ENCODE data around the gene PRR13. TPM values are rescaled to one million over a fixed set of nuclear protein-coding genes. Genes with fewer than 3 reads are reported as not detected.
"Not testable (repeated sequence)": the region's sequence is repeated elsewhere in the genome, so short reads cannot be mapped to it uniquely, and the experiment has no call there.

The PRR13 gene
- total RNA-seq: 100 to 1,000 TPM in 1 of 2 donors, 10 to 100 TPM in 1; 98.8 to 104 TPM

- intact Hi-C loops (cut with DNase I): no loop called here
- WGBS: 2% methylated on average over 31 of the region's 31 CpGs
- peaks cover 8% of the 10 kb centered on the region for H3K4me1 ChIP-seq (replicated peaks)
- H3K27me3 ChIP-seq (replicated peaks; ENCODE audit: insufficient read depth): no peaks in the 10 kb centered on the region
- H3K27ac ChIP-seq: peak within 1 kb of the TSS; percentile 89 to 93
- H3K9me3 ChIP-seq: no peaks in the 10 kb centered on the region
- DNase-seq (ENCODE audit: low spot score): peak; percentile 99
- H3K36me3 ChIP-seq: no peaks in the 10 kb centered on the region
- peak within 1 kb of the TSS; percentile 52 to 64 for H3K4me3 ChIP-seq
- TF ChIP-seq POLR2A (IDR thresholded peaks at IDR 0.05) (peak; percentile 97), POLR2AphosphoS5 (IDR thresholded peaks at IDR 0.05) (peak; percentile 99), CTCF (IDR thresholded peaks at IDR 0.05) (peak in 2 of 4 experiments; percentile 5 to 13)
Observed at GRCh38 chr12:53441040-53441833, at the start of gene PRR13. Gene PRR13 (plus strand): TSS chr12:53441734. CDS start chr12:53442715, 981 bp downstream.

DNA sequence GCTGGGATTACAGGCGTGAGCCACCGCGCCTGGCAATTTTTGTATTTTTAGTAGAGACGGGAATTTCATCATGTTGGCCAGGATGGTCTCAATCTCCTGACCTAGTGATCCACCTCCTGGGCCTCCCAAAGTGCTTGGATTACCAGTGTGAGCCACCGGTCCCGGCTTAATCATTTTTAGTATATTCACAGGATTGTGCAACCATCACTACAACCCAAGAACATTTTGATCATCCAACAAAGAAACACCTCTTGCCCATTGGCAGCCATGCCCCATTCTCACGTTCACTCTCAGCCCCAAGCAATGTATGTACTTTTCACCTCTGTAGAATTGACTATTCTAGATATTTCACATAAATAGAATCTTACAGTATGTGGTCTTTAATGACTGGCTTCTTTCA lies 41.6 kb upstream of the PRR13 start:
- Histone ChIP-seq H3K27me3 (replicated peaks; ENCODE audit: insufficient read depth) (no peaks in the 10 kb centered on the region), H3K9me3 (no peaks in the 10 kb centered on the region), H3K27ac (no peak overlapping the region), H3K4me1 (replicated peaks) (no peaks in the 10 kb centered on the region), H3K4me3 (no peak overlapping the region), H3K36me3 (no peaks in the 10 kb centered on the region)
- no peak for DNase-seq (ENCODE audit: low spot score)
- TF ChIP-seq CTCF (IDR thresholded peaks at IDR 0.05) (no peak), POLR2AphosphoS5 (IDR thresholded peaks at IDR 0.05) (no peak), POLR2A (IDR thresholded peaks at IDR 0.05) (no peak)
- WGBS: 91% methylated on average over 7 of the region's 7 CpGs
- intact Hi-C loops (cut with DNase I): no loop called here

DNA sequence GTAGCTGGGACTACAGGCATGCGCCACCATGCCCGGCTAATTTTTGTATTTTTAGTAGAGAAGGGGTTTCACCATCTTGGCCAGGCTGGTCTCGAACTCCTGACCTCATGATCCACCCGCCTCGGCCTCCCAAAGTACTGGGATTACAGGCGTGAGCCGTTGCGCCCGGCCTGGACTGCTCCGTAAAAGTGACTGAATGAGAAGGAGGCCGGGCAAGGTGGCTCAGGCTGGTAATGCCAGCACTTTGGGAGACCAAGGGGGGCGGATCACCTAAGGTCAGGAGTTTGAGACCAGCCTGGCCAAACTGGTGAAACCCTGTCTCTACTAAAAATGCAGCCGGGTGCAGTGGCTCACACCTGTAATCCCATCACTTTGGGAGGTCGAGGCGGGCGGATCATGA lies 39.2 kb upstream of the PRR13 start:
- H3K4me1 ChIP-seq (replicated peaks); H3K9me3 ChIP-seq; intact Hi-C loops (cut with DNase I); H3K36me3 ChIP-seq; DNase-seq (ENCODE audit: low spot score); H3K27me3 ChIP-seq (replicated peaks; ENCODE audit: insufficient read depth); H3K27ac ChIP-seq; H3K4me3 ChIP-seq: not testable (repeated sequence)
- 95% methylated on average over 16 of the region's 16 CpGs for WGBS

GRCh38 chr12:53402871-53403270 lies 38.7 kb upstream of the PRR13 start:
- no peaks in the 10 kb centered on the region for H3K9me3 ChIP-seq
- H3K27ac ChIP-seq: no peak overlapping the region
- no peaks in the 10 kb centered on the region for H3K27me3 ChIP-seq (replicated peaks; ENCODE audit: insufficient read depth)
- H3K4me1 ChIP-seq (replicated peaks): no peaks in the 10 kb centered on the region
- TF ChIP-seq POLR2A (IDR thresholded peaks at IDR 0.05) (no peak), POLR2AphosphoS5 (IDR thresholded peaks at IDR 0.05) (no peak), CTCF (IDR thresholded peaks at IDR 0.05) (no peak)
- no peak overlapping the region for H3K4me3 ChIP-seq
- H3K36me3 ChIP-seq: no peaks in the 10 kb centered on the region
- intact Hi-C loops (cut with DNase I): no loop called here
- no peak for DNase-seq (ENCODE audit: low spot score)
- WGBS: 27% methylated on average over 7 of the region's 7 CpGs

DNA sequence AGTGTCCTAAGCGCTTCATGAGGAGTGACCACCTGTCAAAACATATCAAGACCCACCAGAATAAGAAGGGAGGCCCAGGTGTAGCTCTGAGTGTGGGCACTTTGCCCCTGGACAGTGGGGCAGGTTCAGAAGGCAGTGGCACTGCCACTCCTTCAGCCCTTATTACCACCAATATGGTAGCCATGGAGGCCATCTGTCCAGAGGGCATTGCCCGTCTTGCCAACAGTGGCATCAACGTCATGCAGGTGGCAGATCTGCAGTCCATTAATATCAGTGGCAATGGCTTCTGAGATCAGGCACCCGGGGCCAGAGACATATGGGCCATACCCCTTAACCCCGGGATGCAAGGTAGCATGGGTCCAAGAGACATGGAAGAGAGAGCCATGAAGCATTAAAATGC lies 30.6 kb upstream of the PRR13 start:
- Histone ChIP-seq H3K4me3 (no peak overlapping the region), H3K36me3 (peaks cover 10 to 21% of the 10 kb centered on the region in 2 donors), H3K4me1 (replicated peaks) (no peaks in the 10 kb centered on the region), H3K9me3 (no peaks in the 10 kb centered on the region), H3K27me3 (replicated peaks; ENCODE audit: insufficient read depth) (no peaks in the 10 kb centered on the region), H3K27ac (no peak overlapping the region)
- 91% methylated on average over 5 of the region's 5 CpGs for whole genome bisulfite sequencing
- no peak for DNase-seq (ENCODE audit: low spot score)
- TF ChIP-seq POLR2AphosphoS5 (IDR thresholded peaks at IDR 0.05) (no peak), CTCF (IDR thresholded peaks at IDR 0.05) (no peak), POLR2A (IDR thresholded peaks at IDR 0.05) (no peak)
- intact Hi-C loops (cut with DNase I): no loop called here
